ENCODE data around the gene AIPL1. TPM values are rescaled to one million over a fixed set of nuclear protein-coding genes. Genes with fewer than 3 reads are reported as not detected.

The AIPL1 gene
- total RNA-seq, 2 experiments from 2014 or later, result not detected

GRCh38 chr17:6377906-6378305 is 57.0 kb downstream of the AIPL1 start:
- peaks cover 33% of the 10 kb centered on the region for H3K27me3 Mint-ChIP-seq
- Histone ChIP-seq H3K4me1 (ENCODE audit: insufficient read depth, low read length) (no peaks in the 10 kb centered on the region), H3K4me3 (ENCODE audit: low read length) (no peak overlapping the region), H3K27me3 (ENCODE audit: control insufficient read depth in 1 of 2, insufficient read depth in 2 of 2, low read length in 2 of 2) (peaks cover 5 to 8% of the 10 kb centered on the region in 2 experiments), H3K36me3 (ENCODE audit: insufficient read depth, low read length) (no peaks in the 10 kb centered on the region), H3K9me3 (ENCODE audit: control insufficient read depth in 1 of 2, insufficient read depth in 1 of 2, low read length in 2 of 2) (peaks cover 0 to 5% of the 10 kb centered on the region in 2 experiments), H3K27ac (ENCODE audit: low read depth in 1 of 2, low read length in 2 of 2) (no peak overlapping the region)
- H3K36me3 Mint-ChIP-seq (ENCODE audit: low read depth), result no peaks in the 10 kb centered on the region
- ChIA-PET CTCF (no interaction called here), POLR2A (no interaction called here)
- no peak overlapping the region for H3K27ac Mint-ChIP-seq
- DNase-seq, result no peak
- no peak overlapping the region for H3K4me3 Mint-ChIP-seq
- TF ChIP-seq, protein P1, sequence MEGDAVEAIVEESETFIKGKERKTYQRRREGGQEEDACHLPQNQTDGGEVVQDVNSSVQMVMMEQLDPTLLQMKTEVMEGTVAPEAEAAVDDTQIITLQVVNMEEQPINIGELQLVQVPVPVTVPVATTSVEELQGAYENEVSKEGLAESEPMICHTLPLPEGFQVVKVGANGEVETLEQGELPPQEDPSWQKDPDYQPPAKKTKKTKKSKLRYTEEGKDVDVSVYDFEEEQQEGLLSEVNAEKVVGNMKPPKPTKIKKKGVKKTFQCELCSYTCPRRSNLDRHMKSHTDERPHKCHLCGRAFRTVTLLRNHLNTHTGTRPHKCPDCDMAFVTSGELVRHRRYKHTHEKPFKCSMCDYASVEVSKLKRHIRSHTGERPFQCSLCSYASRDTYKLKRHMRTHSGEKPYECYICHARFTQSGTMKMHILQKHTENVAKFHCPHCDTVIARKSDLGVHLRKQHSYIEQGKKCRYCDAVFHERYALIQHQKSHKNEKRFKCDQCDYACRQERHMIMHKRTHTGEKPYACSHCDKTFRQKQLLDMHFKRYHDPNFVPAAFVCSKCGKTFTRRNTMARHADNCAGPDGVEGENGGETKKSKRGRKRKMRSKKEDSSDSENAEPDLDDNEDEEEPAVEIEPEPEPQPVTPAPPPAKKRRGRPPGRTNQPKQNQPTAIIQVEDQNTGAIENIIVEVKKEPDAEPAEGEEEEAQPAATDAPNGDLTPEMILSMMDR (IDR thresholded peaks at IDR 0.05), result no peak
- peaks cover 7% of the 10 kb centered on the region for H3K9me3 Mint-ChIP-seq
- intact Hi-C loops (cut with DNase I, micrococcal nuclease), result no loop called here
- ATAC-seq (ENCODE audit: poor library complexity), result no peak
- no peaks in the 10 kb centered on the region for H3K4me1 Mint-ChIP-seq (ENCODE audit: low read depth)

- Mint-ChIP-seq H3K9me3 (peaks cover 7% of the 10 kb centered on the region), H3K4me1 (ENCODE audit: low read depth) (no peaks in the 10 kb centered on the region), H3K27me3 (peaks cover 37% of the 10 kb centered on the region), H3K27ac (no peak overlapping the region), H3K4me3 (no peak overlapping the region), H3K36me3 (ENCODE audit: low read depth) (no peaks in the 10 kb centered on the region)
- TF ChIP-seq, protein P1 (IDR thresholded peaks at IDR 0.05), result no peak
- H3K36me3 ChIP-seq (ENCODE audit: insufficient read depth, low read length), result no peaks in the 10 kb centered on the region
- CTCF ChIA-PET, result no interaction called here
- intact Hi-C loops (cut with DNase I, micrococcal nuclease), result no loop called here
- ATAC-seq (ENCODE audit: poor library complexity) (no peak), DNase-seq (no peak)
- H3K27me3 ChIP-seq (ENCODE audit: control insufficient read depth in 1 of 2, insufficient read depth in 2 of 2, low read length in 2 of 2), result peaks cover 3 to 8% of the 10 kb centered on the region in 2 experiments
- H3K4me1 ChIP-seq (ENCODE audit: insufficient read depth, low read length), result no peaks in the 10 kb centered on the region
- no peak overlapping the region for H3K4me3 ChIP-seq (ENCODE audit: low read length)
- H3K27ac ChIP-seq (ENCODE audit: low read depth in 1 of 2, low read length in 2 of 2), result no peak overlapping the region
- H3K9me3 ChIP-seq (ENCODE audit: control insufficient read depth in 1 of 2, insufficient read depth in 1 of 2, low read length in 2 of 2), result peaks cover 0 to 5% of the 10 kb centered on the region in 2 experiments
- POLR2A ChIA-PET, result no interaction called here
Measured at GRCh38 chr17:6376931-6377361, 58.0 kb downstream of the AIPL1 start.

GRCh38 chr17:6374761-6375312 is 60.1 kb downstream of the AIPL1 start:
- H3K4me3 ChIP-seq (ENCODE audit: low read length), result no peak overlapping the region
- peaks cover 0 to 5% of the 10 kb centered on the region in 2 experiments for H3K9me3 ChIP-seq (ENCODE audit: control insufficient read depth in 1 of 2, insufficient read depth in 1 of 2, low read length in 2 of 2)
- H3K27me3 ChIP-seq (ENCODE audit: control insufficient read depth in 1 of 2, insufficient read depth in 2 of 2, low read length in 2 of 2), result peaks cover 3 to 8% of the 10 kb centered on the region in 2 experiments
- POLR2A ChIA-PET, result no interaction called here
- Mint-ChIP-seq H3K4me1 (ENCODE audit: low read depth) (no peaks in the 10 kb centered on the region), H3K27me3 (peaks cover 38% of the 10 kb centered on the region), H3K27ac (no peak overlapping the region), H3K9me3 (peaks cover 7% of the 10 kb centered on the region), H3K4me3 (no peak overlapping the region), H3K36me3 (ENCODE audit: low read depth) (no peaks in the 10 kb centered on the region)
- no peaks in the 10 kb centered on the region for H3K36me3 ChIP-seq (ENCODE audit: insufficient read depth, low read length)
- H3K4me1 ChIP-seq (ENCODE audit: insufficient read depth, low read length), result no peaks in the 10 kb centered on the region
- ATAC-seq (ENCODE audit: poor library complexity), result no peak
- H3K27ac ChIP-seq (ENCODE audit: low read depth in 1 of 2, low read length in 2 of 2), result no peak overlapping the region
- intact Hi-C loops (cut with DNase I, micrococcal nuclease), result no loop called here
- no peak for DNase-seq
- CTCF ChIA-PET, result no interaction called here
- TF ChIP-seq, protein P1 (IDR thresholded peaks at IDR 0.05), result no peak

All from CD4-positive, alpha-beta T cell (primary cell).